ENCODE data around the gene GARNL3. TPM values are rescaled to one million over a fixed set of nuclear protein-coding genes. Genes with fewer than 3 reads are reported as not detected.
A peak's percentile ranks its signal among the peaks of the same experiment; 100 is the strongest.

GARNL3 gene
- total RNA-seq, 1 donor from 2014 or later = 7.8 TPM

- intact Hi-C loops (cut with DNase I) = no loop called here
- Histone ChIP-seq H3K27me3 (ENCODE audit: low read depth) (no peaks in the 10 kb centered on the region), H3K9me3 (no peaks in the 10 kb centered on the region), H3K27ac (peak overlapping the region; percentile 69), H3K4me3 (peak overlapping the region; percentile 78), H3K36me3 (no peaks in the 10 kb centered on the region), H3K4me1 (peaks cover 8% of the 10 kb centered on the region)
- TF ChIP-seq CTCF (IDR thresholded peaks at IDR 0.05) = peak; percentile 12
- DNase-seq = peak; percentile 91
- peak; percentile 86 to 90 for ATAC-seq
These were observed 40.2 kb upstream of the GARNL3 start for GRCh38 chr9:127224178-127224882.

- intact Hi-C loops (cut with DNase I) = no loop called here
- H3K4me1 ChIP-seq = peaks cover 8% of the 10 kb centered on the region
- no peak for TF ChIP-seq CTCF (IDR thresholded peaks at IDR 0.05)
- H3K36me3 ChIP-seq = no peaks in the 10 kb centered on the region
- ATAC-seq = peak; percentile 97
- H3K9me3 ChIP-seq = no peaks in the 10 kb centered on the region
- no peak overlapping the region for H3K27ac ChIP-seq
- DNase-seq = peak; percentile 97
- H3K27me3 ChIP-seq (ENCODE audit: low read depth) = no peaks in the 10 kb centered on the region
- H3K4me3 ChIP-seq = peak overlapping the region; percentile 78
These were observed 39.5 kb upstream of the GARNL3 start for GRCh38 chr9:127224883-127225739.

- no peak for DNase-seq
- no peaks in the 10 kb centered on the region for H3K9me3 ChIP-seq
- H3K36me3 ChIP-seq = no peaks in the 10 kb centered on the region
- H3K4me3 ChIP-seq = peak overlapping the region; percentile 78
- TF ChIP-seq CTCF (IDR thresholded peaks at IDR 0.05) = no peak
- no peaks in the 10 kb centered on the region for H3K27me3 ChIP-seq (ENCODE audit: low read depth)
- intact Hi-C loops (cut with DNase I) = no loop called here
- H3K4me1 ChIP-seq = peaks cover 8% of the 10 kb centered on the region
- ATAC-seq = no peak
- H3K27ac ChIP-seq = no peak overlapping the region
These were observed 38.6 kb upstream of the GARNL3 start for GRCh38 chr9:127225801-127226625.

GRCh38 chr9:127229691-127230417 lies 34.7 kb upstream of the GARNL3 start:
- no peaks in the 10 kb centered on the region for H3K36me3 ChIP-seq
- no peak overlapping the region for H3K27ac ChIP-seq
- no peak overlapping the region for H3K4me3 ChIP-seq
- DNase-seq (no peak), ATAC-seq (no peak)
- no peaks in the 10 kb centered on the region for H3K27me3 ChIP-seq (ENCODE audit: low read depth)
- TF ChIP-seq CTCF (IDR thresholded peaks at IDR 0.05) = no peak
- intact Hi-C loops (cut with DNase I) = no loop called here
- peaks cover 8% of the 10 kb centered on the region for H3K4me1 ChIP-seq
- no peaks in the 10 kb centered on the region for H3K9me3 ChIP-seq

- H3K4me1 ChIP-seq = no peaks in the 10 kb centered on the region
- intact Hi-C loops (cut with DNase I) = no loop called here
- ATAC-seq = no peak
- no peak for DNase-seq
- no peak for TF ChIP-seq CTCF (IDR thresholded peaks at IDR 0.05)
- H3K9me3 ChIP-seq = no peaks in the 10 kb centered on the region
- H3K27me3 ChIP-seq (ENCODE audit: low read depth) = no peaks in the 10 kb centered on the region
- H3K36me3 ChIP-seq = no peaks in the 10 kb centered on the region
- H3K4me3 ChIP-seq = no peak overlapping the region
- H3K27ac ChIP-seq = no peak overlapping the region
These were observed 32.9 kb upstream of the GARNL3 start for GRCh38 chr9:127231666-127232065.

All from lower lobe of right lung (tissue), 2 donors.